ENCODE data around the gene RRM1. TPM values are rescaled to one million over a fixed set of nuclear protein-coding genes. Genes with fewer than 3 reads are reported as not detected.

The RRM1 gene
- total and polyA plus RNA-seq, 2 of the 13 experiments (the other 11 are each of a cell fraction or from before 2014, with no cell fraction given) = 17.3 to 108 TPM

DNA sequence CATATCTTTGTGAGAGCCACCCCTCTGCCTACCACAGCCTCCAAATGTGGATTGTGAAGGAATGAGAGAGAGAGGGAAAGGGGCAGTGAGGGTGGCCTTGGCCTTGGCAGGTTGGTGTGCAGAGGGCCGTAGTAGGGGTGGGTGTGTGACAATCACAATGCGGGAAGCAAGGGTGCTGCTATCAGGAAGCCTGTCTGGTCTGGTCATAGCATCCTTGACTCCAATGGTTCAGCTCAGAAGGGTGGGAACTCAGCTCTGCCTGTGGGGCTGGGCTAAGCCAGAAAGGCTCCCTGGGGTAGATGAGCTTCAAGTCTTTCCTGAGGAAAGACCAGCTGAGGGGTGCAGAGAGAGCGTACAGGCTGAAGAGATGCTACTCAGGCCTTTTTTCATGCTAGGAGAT is 72.7 kb downstream of the RRM1 start (continued):
- TF ChIP-seq, protein P1, sequence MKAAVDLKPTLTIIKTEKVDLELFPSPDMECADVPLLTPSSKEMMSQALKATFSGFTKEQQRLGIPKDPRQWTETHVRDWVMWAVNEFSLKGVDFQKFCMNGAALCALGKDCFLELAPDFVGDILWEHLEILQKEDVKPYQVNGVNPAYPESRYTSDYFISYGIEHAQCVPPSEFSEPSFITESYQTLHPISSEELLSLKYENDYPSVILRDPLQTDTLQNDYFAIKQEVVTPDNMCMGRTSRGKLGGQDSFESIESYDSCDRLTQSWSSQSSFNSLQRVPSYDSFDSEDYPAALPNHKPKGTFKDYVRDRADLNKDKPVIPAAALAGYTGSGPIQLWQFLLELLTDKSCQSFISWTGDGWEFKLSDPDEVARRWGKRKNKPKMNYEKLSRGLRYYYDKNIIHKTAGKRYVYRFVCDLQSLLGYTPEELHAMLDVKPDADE (CRISPR knock-in tag; IDR thresholded peaks at IDR 0.05) = no peak
- TF ChIP-seq RARA (CRISPR knock-in tag; IDR thresholded peaks at IDR 0.05) (no peak), ZNF589 (CRISPR knock-in tag; conservative IDR thresholded peaks at IDR 0.05) (no peak), SNAI1 (CRISPR knock-in tag; IDR thresholded peaks at IDR 0.05; ENCODE audit: borderline replicate concordance) (no peak)
- TF ChIP-seq, protein P2, sequence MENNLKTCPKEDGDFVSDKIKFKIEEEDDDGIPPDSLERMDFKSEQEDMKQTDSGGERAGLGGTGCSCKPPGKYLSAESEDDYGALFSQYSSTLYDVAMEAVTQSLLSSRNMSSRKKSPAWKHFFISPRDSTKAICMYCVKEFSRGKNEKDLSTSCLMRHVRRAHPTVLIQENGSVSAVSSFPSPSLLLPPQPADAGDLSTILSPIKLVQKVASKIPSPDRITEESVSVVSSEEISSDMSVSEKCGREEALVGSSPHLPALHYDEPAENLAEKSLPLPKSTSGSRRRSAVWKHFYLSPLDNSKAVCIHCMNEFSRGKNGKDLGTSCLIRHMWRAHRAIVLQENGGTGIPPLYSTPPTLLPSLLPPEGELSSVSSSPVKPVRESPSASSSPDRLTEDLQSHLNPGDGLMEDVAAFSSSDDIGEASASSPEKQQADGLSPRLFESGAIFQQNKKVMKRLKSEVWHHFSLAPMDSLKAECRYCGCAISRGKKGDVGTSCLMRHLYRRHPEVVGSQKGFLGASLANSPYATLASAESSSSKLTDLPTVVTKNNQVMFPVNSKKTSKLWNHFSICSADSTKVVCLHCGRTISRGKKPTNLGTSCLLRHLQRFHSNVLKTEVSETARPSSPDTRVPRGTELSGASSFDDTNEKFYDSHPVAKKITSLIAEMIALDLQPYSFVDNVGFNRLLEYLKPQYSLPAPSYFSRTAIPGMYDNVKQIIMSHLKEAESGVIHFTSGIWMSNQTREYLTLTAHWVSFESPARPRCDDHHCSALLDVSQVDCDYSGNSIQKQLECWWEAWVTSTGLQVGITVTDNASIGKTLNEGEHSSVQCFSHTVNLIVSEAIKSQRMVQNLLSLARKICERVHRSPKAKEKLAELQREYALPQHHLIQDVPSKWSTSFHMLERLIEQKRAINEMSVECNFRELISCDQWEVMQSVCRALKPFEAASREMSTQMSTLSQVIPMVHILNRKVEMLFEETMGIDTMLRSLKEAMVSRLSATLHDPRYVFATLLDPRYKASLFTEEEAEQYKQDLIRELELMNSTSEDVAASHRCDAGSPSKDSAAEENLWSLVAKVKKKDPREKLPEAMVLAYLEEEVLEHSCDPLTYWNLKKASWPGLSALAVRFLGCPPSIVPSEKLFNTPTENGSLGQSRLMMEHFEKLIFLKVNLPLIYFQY (CRISPR knock-in tag; IDR thresholded peaks at IDR 0.05; ENCODE audit: borderline replicate concordance) = no peak
- TF ChIP-seq, protein P3, sequence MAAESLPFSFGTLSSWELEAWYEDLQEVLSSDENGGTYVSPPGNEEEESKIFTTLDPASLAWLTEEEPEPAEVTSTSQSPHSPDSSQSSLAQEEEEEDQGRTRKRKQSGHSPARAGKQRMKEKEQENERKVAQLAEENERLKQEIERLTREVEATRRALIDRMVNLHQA (CRISPR knock-in tag; IDR thresholded peaks at IDR 0.05) = no peak
- TF ChIP-seq, protein P4, sequence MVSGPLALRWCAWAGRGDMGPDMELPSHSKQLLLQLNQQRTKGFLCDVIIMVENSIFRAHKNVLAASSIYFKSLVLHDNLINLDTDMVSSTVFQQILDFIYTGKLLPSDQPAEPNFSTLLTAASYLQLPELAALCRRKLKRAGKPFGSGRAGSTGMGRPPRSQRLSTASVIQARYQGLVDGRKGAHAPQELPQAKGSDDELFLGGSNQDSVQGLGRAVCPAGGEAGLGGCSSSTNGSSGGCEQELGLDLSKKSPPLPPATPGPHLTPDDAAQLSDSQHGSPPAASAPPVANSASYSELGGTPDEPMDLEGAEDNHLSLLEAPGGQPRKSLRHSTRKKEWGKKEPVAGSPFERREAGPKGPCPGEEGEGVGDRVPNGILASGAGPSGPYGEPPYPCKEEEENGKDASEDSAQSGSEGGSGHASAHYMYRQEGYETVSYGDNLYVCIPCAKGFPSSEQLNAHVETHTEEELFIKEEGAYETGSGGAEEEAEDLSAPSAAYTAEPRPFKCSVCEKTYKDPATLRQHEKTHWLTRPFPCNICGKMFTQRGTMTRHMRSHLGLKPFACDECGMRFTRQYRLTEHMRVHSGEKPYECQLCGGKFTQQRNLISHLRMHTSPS (CRISPR knock-in tag; IDR thresholded peaks at IDR 0.05; ENCODE audit: low read depth) = no peak

All from HepG2 (cell line).